BE2C (cell line): Measurements from ENCODE around the gene GPBAR1.
A peak's percentile ranks its signal among the peaks of the same experiment; 100 is the strongest.

Source experiments
- DNase-seq: peaks from one replicate; pipeline ENCODE4 v3.0.0-alpha.2; 2020
- H3K27me3 ChIP-seq: fragments of 250-450 bp; sonication (Bioruptor Pico); 2 replicates; pipeline ENCODE4 v1.5.1; 2020; ENCODE audit warnings: mild to moderate bottlenecking
- H3K36me3 ChIP-seq: fragments of 250-450 bp; sonication (Bioruptor Pico); 2 replicates; pipeline ENCODE4 v1.5.1; 2020; ENCODE audit warnings: mild to moderate bottlenecking
- H3K4me1 ChIP-seq: fragments of 250-450 bp; sonication (Bioruptor Pico); 2 replicates; pipeline ENCODE4 v1.5.1; 2020
- H3K4me3 ChIP-seq: 2 replicates; pipeline ENCODE4 v1.5.1; 2011; ENCODE audit warnings: low read depth, low read length
- H3K9me3 ChIP-seq: fragments of 250-450 bp; sonication (Bioruptor Pico); 2 replicates; pipeline ENCODE4 v1.5.1; 2020
- TF ChIP-seq, protein P1 (sequence below): IDR thresholded peaks from 2 replicates; pipeline ENCODE4 v1.5.1; 2012; ENCODE audit warnings: mild to moderate bottlenecking, low read depth, low read length

GPBAR1 gene

DNA sequence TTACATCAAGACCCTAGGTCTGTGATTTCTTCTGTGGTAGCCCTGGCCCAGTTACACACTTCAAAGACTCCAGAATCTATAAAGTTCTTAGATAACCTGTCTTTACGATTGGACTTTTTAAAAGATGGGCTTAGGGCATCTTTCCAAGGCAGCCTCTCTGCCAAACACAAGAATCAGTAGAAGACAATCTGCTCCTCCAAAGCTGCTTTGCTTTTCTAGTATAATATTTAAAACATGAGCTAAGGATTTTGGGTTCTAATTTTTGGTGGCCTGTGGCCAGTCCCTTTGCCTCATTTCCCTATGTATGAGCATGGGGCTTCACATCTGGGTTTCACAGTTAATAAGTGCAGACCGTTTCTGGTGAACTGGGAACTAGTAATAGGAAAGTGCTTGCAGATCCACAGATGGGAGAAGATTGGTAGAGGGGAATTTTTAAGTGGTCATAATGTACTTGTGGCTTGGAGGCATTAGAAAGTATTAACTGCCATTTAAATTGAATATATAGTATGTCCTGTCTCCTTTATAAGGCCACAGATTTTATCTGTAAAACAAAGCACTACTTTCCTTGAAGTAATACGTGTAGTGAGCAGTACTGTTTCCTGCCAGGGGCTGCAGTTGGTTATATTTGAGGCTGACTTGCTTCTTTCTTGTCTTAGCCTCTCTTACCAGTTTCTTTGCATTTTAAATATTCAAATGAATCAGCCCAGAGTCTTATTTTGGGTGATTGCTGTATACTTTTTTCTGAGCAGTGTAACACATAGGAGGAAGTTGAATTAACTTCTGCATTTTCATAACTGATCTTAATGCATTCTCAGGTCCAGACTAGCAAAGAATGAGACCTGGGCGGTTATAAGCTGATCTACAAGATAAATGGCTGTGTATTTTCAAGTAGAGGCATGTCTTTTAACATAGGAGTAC is 42.3 kb upstream of the GPBAR1 start:
- Histone ChIP-seq H3K27me3 (no peaks in the 10 kb centered on the region), H3K4me1 (peaks cover 15% of the 10 kb centered on the region), H3K4me3 (peak overlapping the region; percentile 94), H3K9me3 (no peaks in the 10 kb centered on the region), H3K36me3 (peaks cover 8% of the 10 kb centered on the region)
- DNase-seq: no peak
- TF ChIP-seq, protein P1, sequence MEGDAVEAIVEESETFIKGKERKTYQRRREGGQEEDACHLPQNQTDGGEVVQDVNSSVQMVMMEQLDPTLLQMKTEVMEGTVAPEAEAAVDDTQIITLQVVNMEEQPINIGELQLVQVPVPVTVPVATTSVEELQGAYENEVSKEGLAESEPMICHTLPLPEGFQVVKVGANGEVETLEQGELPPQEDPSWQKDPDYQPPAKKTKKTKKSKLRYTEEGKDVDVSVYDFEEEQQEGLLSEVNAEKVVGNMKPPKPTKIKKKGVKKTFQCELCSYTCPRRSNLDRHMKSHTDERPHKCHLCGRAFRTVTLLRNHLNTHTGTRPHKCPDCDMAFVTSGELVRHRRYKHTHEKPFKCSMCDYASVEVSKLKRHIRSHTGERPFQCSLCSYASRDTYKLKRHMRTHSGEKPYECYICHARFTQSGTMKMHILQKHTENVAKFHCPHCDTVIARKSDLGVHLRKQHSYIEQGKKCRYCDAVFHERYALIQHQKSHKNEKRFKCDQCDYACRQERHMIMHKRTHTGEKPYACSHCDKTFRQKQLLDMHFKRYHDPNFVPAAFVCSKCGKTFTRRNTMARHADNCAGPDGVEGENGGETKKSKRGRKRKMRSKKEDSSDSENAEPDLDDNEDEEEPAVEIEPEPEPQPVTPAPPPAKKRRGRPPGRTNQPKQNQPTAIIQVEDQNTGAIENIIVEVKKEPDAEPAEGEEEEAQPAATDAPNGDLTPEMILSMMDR: no peak

DNA sequence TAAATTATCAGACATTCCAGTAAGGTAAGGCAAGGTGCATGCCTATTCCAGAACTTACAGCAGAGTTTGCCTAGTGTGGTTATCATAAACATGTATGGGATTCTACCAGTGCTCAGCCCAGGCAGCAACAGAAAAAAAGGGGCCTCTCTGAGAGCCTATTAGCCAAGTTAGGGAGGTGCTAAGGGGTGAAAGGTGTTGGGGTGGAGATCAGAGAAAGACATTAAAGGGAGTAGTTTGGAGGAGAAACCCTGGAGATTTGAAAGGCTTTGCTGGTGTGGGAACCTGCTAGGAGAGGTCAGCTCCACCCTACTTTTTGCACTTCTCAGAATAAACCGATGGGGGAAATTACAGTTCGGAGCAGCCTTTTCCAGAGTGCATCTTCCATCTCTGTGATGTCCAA is 40.9 kb upstream of the GPBAR1 start:
- Histone ChIP-seq H3K4me1 (peaks cover 15% of the 10 kb centered on the region), H3K4me3 (no peak overlapping the region), H3K27me3 (no peaks in the 10 kb centered on the region), H3K9me3 (no peaks in the 10 kb centered on the region), H3K36me3 (peaks cover 11% of the 10 kb centered on the region)
- TF ChIP-seq, protein P1: no peak
- no peak for DNase-seq

DNA sequence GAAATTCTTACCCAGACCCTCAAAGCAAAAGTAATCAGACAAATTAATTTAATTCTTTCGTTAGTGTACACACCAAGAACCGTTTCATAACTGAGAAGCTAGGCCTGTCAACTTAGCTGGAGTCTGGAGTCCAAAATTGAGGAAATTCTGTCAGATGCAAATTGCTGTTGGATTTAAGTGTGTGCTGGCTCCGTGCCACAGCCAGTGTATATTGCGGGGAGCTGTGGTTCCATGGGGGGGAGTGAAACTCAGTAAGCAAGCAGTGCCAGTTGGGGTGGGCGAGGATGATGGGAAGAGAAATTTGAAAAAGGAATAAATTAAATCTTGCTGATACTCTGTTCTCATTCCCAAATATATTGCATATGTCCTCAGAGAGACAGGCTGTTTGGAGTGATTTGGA is 39.8 kb upstream of the GPBAR1 start:
- Histone ChIP-seq H3K36me3 (peaks cover 18% of the 10 kb centered on the region), H3K9me3 (no peaks in the 10 kb centered on the region), H3K27me3 (no peaks in the 10 kb centered on the region), H3K4me1 (peaks cover 15% of the 10 kb centered on the region), H3K4me3 (no peak overlapping the region)
- TF ChIP-seq, protein P1: no peak
- no peak for DNase-seq

DNA sequence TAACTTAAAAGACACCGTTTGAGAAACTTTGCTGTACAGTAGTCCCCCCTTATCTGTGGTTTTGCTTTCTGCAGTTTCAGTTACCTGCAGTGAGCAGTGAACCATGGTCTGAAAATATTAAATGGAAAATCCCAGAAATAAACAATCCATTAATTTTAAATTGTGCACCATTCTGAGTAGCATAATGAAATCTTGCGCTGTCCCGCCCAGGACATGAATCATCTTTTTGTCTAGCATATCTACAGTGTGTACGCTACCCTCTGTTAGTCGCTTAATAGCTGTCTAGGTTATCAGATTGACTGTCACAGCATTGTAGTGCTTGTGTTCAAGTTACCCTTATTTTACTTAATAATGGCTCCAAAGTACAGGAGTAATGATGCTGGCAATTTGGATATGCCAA is 37.8 kb upstream of the GPBAR1 start:
- Histone ChIP-seq H3K9me3 (no peaks in the 10 kb centered on the region), H3K4me1 (peaks cover 15% of the 10 kb centered on the region), H3K4me3 (no peak overlapping the region), H3K36me3 (peaks cover 31% of the 10 kb centered on the region), H3K27me3 (no peaks in the 10 kb centered on the region)
- TF ChIP-seq, protein P1: no peak
- DNase-seq: peak; percentile 32

DNA sequence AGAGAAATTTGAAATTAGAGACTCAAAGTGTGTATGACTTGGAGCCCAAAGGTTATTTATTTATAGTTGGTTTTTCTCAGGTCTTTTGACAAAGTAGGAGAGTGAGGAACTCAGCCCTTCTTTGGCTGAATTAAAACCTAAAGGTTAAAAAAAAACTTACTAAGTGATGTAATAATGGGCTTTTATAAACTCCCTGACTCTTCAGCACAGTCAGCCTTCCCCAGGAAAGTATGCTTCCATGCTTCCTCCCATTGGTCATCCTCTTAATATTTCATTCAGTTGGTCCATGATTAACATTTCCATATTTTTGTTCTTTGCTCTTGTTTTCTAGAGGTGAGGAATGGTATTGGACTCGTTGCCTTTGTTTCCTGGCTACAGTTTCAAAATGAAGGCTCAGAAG is 36.6 kb upstream of the GPBAR1 start:
- peaks cover 42% of the 10 kb centered on the region for H3K36me3 ChIP-seq
- H3K4me3 ChIP-seq: no peak overlapping the region
- H3K9me3 ChIP-seq: no peaks in the 10 kb centered on the region
- TF ChIP-seq, protein P1: no peak
- peaks cover 15% of the 10 kb centered on the region for H3K4me1 ChIP-seq
- no peaks in the 10 kb centered on the region for H3K27me3 ChIP-seq
- no peak for DNase-seq

DNA sequence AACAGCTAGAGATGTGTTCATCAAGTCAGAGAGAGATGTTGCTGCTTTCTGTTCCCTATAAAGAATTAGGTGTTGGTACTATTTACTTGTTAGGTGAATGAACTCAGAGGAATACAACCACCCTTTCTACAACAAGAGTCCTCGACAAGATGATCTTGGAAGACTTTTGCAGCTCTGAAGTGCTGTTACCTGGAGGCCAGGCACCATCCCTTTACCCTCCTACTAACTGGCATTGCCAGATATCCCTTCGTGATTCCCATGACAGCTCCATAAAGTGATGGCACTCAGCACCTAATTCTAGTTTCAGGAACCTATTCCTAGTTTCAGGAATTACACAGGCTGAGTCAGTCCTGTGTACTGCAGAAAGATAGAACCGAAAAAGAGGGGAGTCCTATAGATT is 33.9 kb upstream of the GPBAR1 start:
- Histone ChIP-seq H3K36me3 (peaks cover 53% of the 10 kb centered on the region), H3K9me3 (no peaks in the 10 kb centered on the region), H3K27me3 (no peaks in the 10 kb centered on the region), H3K4me1 (peaks cover 4% of the 10 kb centered on the region), H3K4me3 (no peak overlapping the region)
- no peak for DNase-seq
- TF ChIP-seq, protein P1: no peak
